IMR-90 (cell line): Measurements from ENCODE around the gene FAM124B. TPM values are rescaled to one million over a fixed set of nuclear protein-coding genes. Genes with fewer than 3 reads are reported as not detected.
"Not testable (repeated sequence)": the region's sequence is repeated elsewhere in the genome, so short reads cannot be mapped to it uniquely, and the experiment has no call there.

ENCODE experiments used
- ATAC-seq: fragments of 200-7000 bp; cut with Tn5 transposase; 2 replicates; pipeline ENCODE4 v1.9.1; 2020; ENCODE audit warnings: low read depth, mild to moderate bottlenecking, moderate library complexity
- BruUV-seq: library from RNA; stranded (reverse); fragments of 400-500 nt; replicated peaks from 2 replicates; lab custom pipeline; 2021; lab: Mats Ljungman, UMichigan
- CTCF ChIA-PET: fragments of 300-600 bp; formaldehyde crosslinking; extraction: SDS; loops from one replicate; lab custom pipeline; 2021; ENCODE audit warnings: antibody characterized with exemption; lab: Yijun Ruan, JAX
- POLR2A ChIA-PET: fragments of 300-600 bp; sonication (Branson Sonifier 250); formaldehyde crosslinking; loops from one replicate; lab custom pipeline; 2022; ENCODE audit warnings: antibody characterized with exemption; ENCODE audit not compliant: unreplicated experiment; lab: Charles Lee
- DNase-seq: peaks from one replicate; pipeline ENCODE4 v3.0.0; 2013
- H2AFZ ChIP-seq: replicated peaks from 2 replicates; pipeline ENCODE3; 2013; ENCODE audit warnings: low read length, mild to moderate bottlenecking; ENCODE audit not compliant: poor library complexity
- H2AK5ac ChIP-seq: 2 replicates; pipeline ENCODE4 v1.6.1; 2013; ENCODE audit warnings: low read depth, low read length, inconsistent platforms
- H2AK9ac ChIP-seq: replicated peaks from 2 replicates; pipeline ENCODE3; 2013; ENCODE audit warnings: mild to moderate bottlenecking, low read depth, low read length, moderate library complexity; ENCODE audit not compliant: poor library complexity
- H2BK120ac ChIP-seq: 2 replicates; pipeline ENCODE4 v1.6.1; 2013; ENCODE audit warnings: low read depth, low read length, inconsistent platforms
- H2BK15ac ChIP-seq: 3 replicates; pipeline ENCODE4 v1.6.1; 2013; ENCODE audit warnings: low read depth, low read length, inconsistent platforms
- H2BK20ac ChIP-seq: 2 replicates; pipeline ENCODE4 v1.6.1; 2013; ENCODE audit warnings: low read depth, mild to moderate bottlenecking, inconsistent platforms, low read length, moderate library complexity
- H2BK5ac ChIP-seq: 2 replicates; pipeline ENCODE4 v1.6.1; 2013; ENCODE audit warnings: mild to moderate bottlenecking, low read depth, low read length, inconsistent platforms; ENCODE audit not compliant: poor library complexity, severe bottlenecking
- H3K14ac ChIP-seq: replicated peaks from 2 replicates; pipeline ENCODE4 v1.6.1; 2013; ENCODE audit warnings: low read depth, low read length, inconsistent platforms
- H3K18ac ChIP-seq: 2 replicates; pipeline ENCODE4 v1.6.1; 2013; ENCODE audit warnings: low read depth, low read length, control low read depth
- H3K23ac ChIP-seq: 2 replicates; pipeline ENCODE4 v1.6.1; 2013; ENCODE audit warnings: low read depth, low read length, inconsistent platforms
- H3K27ac ChIP-seq: 2 replicates; pipeline ENCODE4 v1.5.1; 2013; ENCODE audit warnings: mild to moderate bottlenecking, control low read depth, low read length; ENCODE audit not compliant: insufficient read depth
- H3K27me3 ChIP-seq: 2 replicates; pipeline ENCODE4 v1.6.1; 2013; ENCODE audit warnings: low read length; ENCODE audit not compliant: control insufficient read depth, insufficient read depth
- H3K36me3 ChIP-seq: 2 replicates; pipeline ENCODE4 v1.6.1; 2013; ENCODE audit warnings: low read length, mixed read lengths; ENCODE audit not compliant: control insufficient read depth, insufficient read depth
- H3K4ac ChIP-seq: 2 replicates; pipeline ENCODE4 v1.6.1; 2013; ENCODE audit warnings: low read depth, low read length, inconsistent platforms
- H3K4me1 ChIP-seq: 2 replicates; pipeline ENCODE4 v1.6.1; 2013; ENCODE audit warnings: low read length, mixed read lengths; ENCODE audit not compliant: control insufficient read depth, insufficient read depth
- H3K4me2 ChIP-seq: 2 replicates; pipeline ENCODE4 v1.6.1; 2013; ENCODE audit warnings: low read depth, mild to moderate bottlenecking, control low read depth, low read length, moderate library complexity
- H3K4me3 ChIP-seq: 2 replicates; pipeline ENCODE4 v1.5.1; 2013; ENCODE audit warnings: low read depth, mild to moderate bottlenecking, control low read depth, low read length, moderate library complexity; ENCODE audit not compliant: insufficient read depth
- H3K56ac ChIP-seq: 2 replicates; pipeline ENCODE4 v1.6.1; 2013; ENCODE audit warnings: low read length, inconsistent platforms; ENCODE audit not compliant: insufficient read depth; ENCODE audit errors: extremely low read depth
- H3K79me1 ChIP-seq, 2 experiments: 2 replicates each; pipeline ENCODE4 v1.6.1; 2013; ENCODE audit warnings: low read length in 2 of 2, inconsistent platforms in 1 of 2, low read depth in 1 of 2
- H3K9ac ChIP-seq: 2 replicates; pipeline ENCODE4 v1.6.1; 2013; ENCODE audit warnings: low read depth, low read length, control low read depth
- H3K9me1 ChIP-seq: 2 replicates; pipeline ENCODE4 v1.6.1; 2013; ENCODE audit warnings: low read length, inconsistent platforms; ENCODE audit not compliant: insufficient read depth
- H3K9me3 ChIP-seq: 2 replicates; pipeline ENCODE4 v1.6.1; 2013; ENCODE audit warnings: low read length; ENCODE audit not compliant: control insufficient read depth, insufficient read depth
- H4K20me1 ChIP-seq: 2 replicates; pipeline ENCODE4 v1.6.1; 2013; ENCODE audit warnings: low read length, inconsistent platforms; ENCODE audit not compliant: insufficient read depth
- H4K5ac ChIP-seq: 2 replicates; pipeline ENCODE4 v1.6.1; 2013; ENCODE audit warnings: mild to moderate bottlenecking, low read depth, low read length, control low read depth
- H4K8ac ChIP-seq, 2 experiments: 2 replicates each; pipeline ENCODE4 v1.6.1; 2013; ENCODE audit warnings: low read depth in 2 of 2, low read length in 2 of 2, control low read depth in 1 of 2, inconsistent platforms in 1 of 2
- H4K91ac ChIP-seq: 2 replicates; pipeline ENCODE4 v1.6.1; 2013; ENCODE audit warnings: low read depth, low read length, inconsistent platforms; ENCODE audit not compliant: insufficient read depth
- MAFK ChIP-seq: IDR thresholded peaks from 2 replicates; pipeline ENCODE4 v1.6.1; 2012; ENCODE audit warnings: low read depth, low read length, improper control_type of control experiment
- NFE2L2 ChIP-seq: fragments of 150-350 bp; IDR thresholded peaks from 2 replicates; pipeline ENCODE4 v1.6.1; 2016; ENCODE audit warnings: low read depth, mild to moderate bottlenecking, low read length
- POLR2A ChIP-seq: IDR thresholded peaks from 2 replicates; pipeline ENCODE4 v1.6.1; 2012; ENCODE audit warnings: mild to moderate bottlenecking, low read depth, low read length
- RCOR1 ChIP-seq: IDR thresholded peaks from 2 replicates; pipeline ENCODE4 v1.6.1; 2012; ENCODE audit warnings: mild to moderate bottlenecking, low read length, improper control_type of control experiment; ENCODE audit not compliant: insufficient replicate concordance
- RFX5 ChIP-seq: IDR thresholded peaks from 2 replicates; pipeline ENCODE4 v1.8.0; 2012; ENCODE audit warnings: low read depth, mild to moderate bottlenecking, low read length, moderate library complexity
- SMC3 ChIP-seq: fragments of 150-350 bp; IDR thresholded peaks from 2 replicates; pipeline ENCODE4 v1.6.1; 2016; ENCODE audit warnings: low read depth, mild to moderate bottlenecking, antibody characterized with exemption, low read length, moderate library complexity
- WGBS, 2 experiments: methylation state at CpG; one replicate each; pipeline versions ENCODE4 v1.1.5 to v1.1.7; 2013; ENCODE audit warnings: missing lambda C conversion rate in 2 of 2; ENCODE audit not compliant: insufficient read length in 1 of 2; ENCODE audit errors: extremely low coverage in 2 of 2; 5-methylcytosine and 5-hydroxymethylcytosine counted together
- dilution Hi-C: fragments of 300-500 bp; cut with HindIII; formaldehyde crosslinking; loops from one replicate; pipeline ENCODE4 v1.14.3; 2018; ENCODE audit warnings: low sequenced_read_pairs; ENCODE audit not compliant: unreplicated experiment
- in situ Hi-C: fragments of 300-500 bp; cut with MboI; formaldehyde crosslinking; loops from 3 replicates; pipeline ENCODE4 v1.14.3; 2019; ENCODE audit warnings: low sequenced_read_pairs, inconsistent platforms, mixed read lengths
- intact Hi-C: fragments of 100-400 bp; cut with micrococcal nuclease; formaldehyde crosslinking; loops from 2 replicates; pipeline ENCODE4 v1.10.0; 2022
- polyA plus RNA-seq, 3 experiments: library from polyadenylated mRNA; depleted of rRNA; stranded (reverse); fragments of >200 nt; gene quantifications; 2 replicates each; pipeline ENCODE4 v1.2.3, GENCODE V29; 2012; ENCODE audit warnings: low replicate concordance in 1 of 3
- total RNA-seq: library from RNA; depleted of rRNA; stranded (reverse); fragments of >200 nt; gene quantifications from 2 replicates; pipeline ENCODE4 v1.2.3, GENCODE V29; 2012

The FAM124B gene
- total and polyA plus RNA-seq, 2 of the 4 experiments (the other 2 are of a cell fraction): not detected

- CTCF ChIA-PET: no interaction called here
- no TSS peak for BruUV-seq
- no peak for TF ChIP-seq RFX5
- no peak for TF ChIP-seq NFE2L2
- no peak for TF ChIP-seq MAFK
- no peak for TF ChIP-seq POLR2A
- no peak for TF ChIP-seq SMC3
- no peak for TF ChIP-seq RCOR1
- no peak overlapping the region for H2AK5ac ChIP-seq
- no peak overlapping the region for H3K18ac ChIP-seq
- H3K23ac ChIP-seq: no peak overlapping the region
- H3K9ac ChIP-seq: no peak overlapping the region
- H3K79me1 ChIP-seq: no peaks in the 10 kb centered on the region
- H2BK120ac ChIP-seq: no peak overlapping the region
- H4K91ac ChIP-seq: no peak overlapping the region
- no peaks in the 10 kb centered on the region for H4K20me1 ChIP-seq
- ATAC-seq (no peak), DNase-seq (no peak)
- dilution Hi-C loops: no loop called here
- no peak overlapping the region for H2AK9ac ChIP-seq
- H3K4me1 ChIP-seq: no peaks in the 10 kb centered on the region
- no peak overlapping the region for H2BK20ac ChIP-seq
- H2AFZ ChIP-seq: no peak overlapping the region
- no peak overlapping the region for H3K27ac ChIP-seq
- no peak overlapping the region for H2BK5ac ChIP-seq
- H3K4me3 ChIP-seq: no peak overlapping the region
- in situ Hi-C loops: no loop called here
- no peaks in the 10 kb centered on the region for H3K36me3 ChIP-seq
- H3K9me3 ChIP-seq: no peaks in the 10 kb centered on the region
- no peak overlapping the region for H3K14ac ChIP-seq
- intact Hi-C loops: no loop called here
- POLR2A ChIA-PET: no interaction called here
- H3K27me3 ChIP-seq: peaks cover 11% of the 10 kb centered on the region
- no peaks in the 10 kb centered on the region for H3K9me1 ChIP-seq
- H3K4me2 ChIP-seq: no peak overlapping the region
- H4K5ac ChIP-seq: no peak overlapping the region
- no peak overlapping the region for H3K4ac ChIP-seq
- no peak overlapping the region for H4K8ac ChIP-seq
- WGBS, 2 experiments: no CpG with 5 or more reads among the region's 3 CpGs
- H3K56ac ChIP-seq: no peak overlapping the region
- H2BK15ac ChIP-seq: no peak overlapping the region
Measured at GRCh38 chr2:224398289-224398688, 3.6 kb downstream of the FAM124B start.

- H3K4me2 ChIP-seq, intact Hi-C loops, H3K23ac ChIP-seq, H4K5ac ChIP-seq, H3K18ac ChIP-seq, H2BK20ac ChIP-seq, H2AK5ac ChIP-seq, H3K56ac ChIP-seq, H3K36me3 ChIP-seq, H3K14ac ChIP-seq, H4K20me1 ChIP-seq, BruUV-seq, H3K27ac ChIP-seq, CTCF ChIA-PET, H2BK15ac ChIP-seq, H3K79me1 ChIP-seq, in situ Hi-C loops, H3K9me1 ChIP-seq, H2AK9ac ChIP-seq, H4K8ac ChIP-seq, H3K9me3 ChIP-seq, H3K4me1 ChIP-seq, DNase-seq, H3K9ac ChIP-seq, H2AFZ ChIP-seq, H2BK5ac ChIP-seq, H2BK120ac ChIP-seq, ATAC-seq, POLR2A ChIA-PET, H3K4me3 ChIP-seq, H4K91ac ChIP-seq, H3K4ac ChIP-seq, dilution Hi-C loops: not testable (repeated sequence)
- peaks cover 11% of the 10 kb centered on the region for H3K27me3 ChIP-seq
- WGBS, 2 experiments: no CpG with 5 or more reads among the region's 5 CpGs
Measured at GRCh38 chr2:224397100-224397499, 4.8 kb downstream of the FAM124B start.
